ENCODE measurements around the gene RAI1.

The RAI1 gene

DNA sequence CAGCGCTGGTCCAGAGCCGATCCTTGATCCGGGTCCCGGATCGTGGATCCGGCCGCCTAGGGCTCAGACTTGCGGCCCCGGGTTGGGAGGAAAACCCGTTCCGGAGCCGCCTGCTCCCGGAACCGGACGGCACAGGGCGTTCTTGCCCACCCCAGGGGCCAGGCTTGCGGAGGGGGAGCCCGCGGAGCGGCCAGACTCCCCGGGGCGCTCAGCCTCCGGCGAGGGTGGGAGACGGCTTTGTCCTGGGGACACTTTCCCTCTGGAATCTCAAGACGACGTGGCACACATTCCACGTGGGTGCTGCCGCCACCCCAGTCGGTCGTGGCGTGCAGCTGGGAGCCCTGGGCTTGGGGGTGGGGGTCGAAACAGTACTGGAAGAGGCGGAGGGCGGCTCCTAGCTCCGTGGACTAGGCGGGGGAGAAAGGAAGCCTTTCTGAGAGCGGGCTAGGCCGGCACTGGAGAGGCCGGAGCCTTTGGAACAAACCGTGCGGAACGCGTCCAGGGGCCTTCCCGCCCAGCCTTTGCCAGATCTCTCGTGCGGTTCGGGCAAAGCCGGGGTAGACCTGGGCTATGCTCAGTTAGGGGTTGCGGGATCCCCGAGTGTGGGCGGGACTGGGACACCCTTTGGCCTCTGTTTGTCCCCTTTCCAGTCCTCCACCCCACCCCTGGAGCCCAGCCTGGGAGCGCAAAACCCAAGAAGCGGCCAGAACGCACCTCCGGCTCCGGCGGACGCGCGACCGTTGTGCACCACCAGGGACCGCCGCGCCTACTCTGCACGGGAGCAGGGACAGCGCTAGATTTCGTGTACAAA lies 129.0 kb downstream of the RAI1 start:
- no peak for FAIRE-seq

DNA sequence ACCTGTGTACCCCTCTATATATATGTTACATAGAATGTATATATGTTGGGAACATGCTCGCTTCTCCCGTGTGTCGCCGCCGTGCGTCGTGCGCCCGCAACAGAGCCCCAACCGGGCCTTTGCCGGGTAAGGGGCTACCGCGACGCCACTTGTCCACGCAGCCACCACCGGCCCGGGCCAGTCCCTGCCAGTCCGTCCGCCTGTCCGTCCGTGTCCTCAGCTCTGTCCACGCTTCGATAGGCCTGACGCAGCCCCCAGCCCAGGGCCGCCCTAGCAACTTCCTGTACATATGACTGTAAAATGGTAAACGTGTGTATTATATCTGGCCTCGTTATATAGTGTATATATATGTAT lies 129.6 kb downstream of the RAI1 start:
- FAIRE-seq (no peak), DNase-seq (ENCODE audit: insufficient read length, low spot score) (no peak)

More for the DNA sequence above, 129.0 kb downstream of the RAI1 start:
- no peak for DNase-seq (ENCODE audit: insufficient read length, low spot score)

DNA sequence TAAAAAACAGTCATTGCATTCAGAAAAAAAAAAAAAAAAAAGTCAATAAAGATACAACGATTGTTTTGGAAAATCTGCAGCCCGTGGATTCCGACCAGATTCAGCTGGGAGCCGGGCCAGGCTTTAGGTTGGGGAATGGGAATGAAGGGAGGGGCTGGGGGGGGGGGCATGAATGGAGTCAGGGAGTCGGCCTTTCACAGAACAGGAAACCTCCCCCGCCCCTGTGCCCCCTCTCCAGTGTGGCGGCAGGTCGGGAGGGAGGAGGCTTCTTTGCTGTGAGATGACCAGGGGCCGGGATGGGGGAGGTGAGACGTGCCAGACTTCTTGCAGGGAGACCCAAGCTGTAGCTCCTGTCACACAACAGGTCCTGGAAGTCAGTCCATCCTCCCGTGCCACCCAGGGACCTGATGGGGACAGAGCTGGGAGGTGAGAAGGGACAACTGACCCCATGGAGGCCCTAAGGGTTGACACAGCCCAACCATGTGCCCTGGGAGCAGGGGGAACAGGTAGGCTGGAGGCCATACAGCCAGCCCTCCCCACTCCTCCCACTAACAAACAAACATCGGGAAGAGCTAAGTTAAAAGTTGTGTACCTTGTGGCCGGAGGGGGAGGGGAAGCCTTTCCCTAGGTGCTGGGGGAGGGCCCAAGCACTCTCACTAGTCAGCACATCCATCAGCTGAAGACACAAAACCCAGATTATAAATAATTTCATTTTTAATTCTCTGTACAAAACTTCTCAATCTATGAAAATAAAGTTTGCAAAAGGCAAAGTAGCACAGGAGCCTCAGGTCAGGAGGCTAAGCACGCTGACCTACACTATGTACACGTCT lies 130.3 kb downstream of the RAI1 start:
- DNase-seq (ENCODE audit: insufficient read length, low spot score) (no peak), FAIRE-seq (no peak)

DNA sequence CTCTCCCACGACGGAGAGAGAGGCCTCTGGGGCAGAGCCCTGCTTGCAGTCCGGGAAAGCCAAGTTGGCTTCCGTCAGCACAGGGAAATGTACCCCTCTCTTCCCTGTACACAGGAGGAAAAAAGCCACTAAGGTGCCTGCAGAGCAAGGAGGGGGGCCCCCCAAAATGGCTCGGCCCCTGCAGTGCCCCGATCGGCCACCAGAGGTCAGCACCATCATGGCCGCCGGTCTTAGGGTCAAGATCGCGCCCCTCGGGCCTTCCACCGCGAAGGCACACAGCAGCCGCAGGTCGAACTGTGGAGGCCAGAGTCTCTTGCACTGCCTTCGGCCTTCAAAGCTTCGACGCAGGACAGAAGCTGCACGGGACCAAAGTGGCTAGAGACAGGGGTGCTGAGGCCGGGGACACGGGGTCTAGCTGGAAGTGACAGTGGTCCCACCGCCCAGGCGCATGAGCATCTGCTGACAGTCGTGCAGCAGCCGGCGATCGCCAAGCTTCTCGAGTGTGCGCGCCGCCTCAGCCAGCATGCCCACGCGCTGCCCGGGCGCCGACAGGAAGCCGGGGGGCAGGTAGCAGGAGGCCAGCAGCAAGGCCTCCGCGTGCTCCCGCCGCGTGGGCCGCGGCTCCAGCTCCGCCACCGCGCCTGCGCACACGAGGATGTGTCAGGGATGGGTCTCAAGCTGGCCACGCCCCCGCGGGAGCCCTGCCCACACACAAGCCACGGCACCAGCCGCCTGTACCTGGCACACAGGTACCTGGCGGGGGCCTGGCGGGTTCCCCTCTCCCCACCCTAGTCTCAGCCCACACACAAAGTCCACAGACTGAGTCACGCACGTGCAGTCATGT lies 131.2 kb downstream of the RAI1 start:
- peak; percentile 58 for FAIRE-seq
- peak; percentile 70 for DNase-seq (ENCODE audit: insufficient read length, low spot score)

DNA sequence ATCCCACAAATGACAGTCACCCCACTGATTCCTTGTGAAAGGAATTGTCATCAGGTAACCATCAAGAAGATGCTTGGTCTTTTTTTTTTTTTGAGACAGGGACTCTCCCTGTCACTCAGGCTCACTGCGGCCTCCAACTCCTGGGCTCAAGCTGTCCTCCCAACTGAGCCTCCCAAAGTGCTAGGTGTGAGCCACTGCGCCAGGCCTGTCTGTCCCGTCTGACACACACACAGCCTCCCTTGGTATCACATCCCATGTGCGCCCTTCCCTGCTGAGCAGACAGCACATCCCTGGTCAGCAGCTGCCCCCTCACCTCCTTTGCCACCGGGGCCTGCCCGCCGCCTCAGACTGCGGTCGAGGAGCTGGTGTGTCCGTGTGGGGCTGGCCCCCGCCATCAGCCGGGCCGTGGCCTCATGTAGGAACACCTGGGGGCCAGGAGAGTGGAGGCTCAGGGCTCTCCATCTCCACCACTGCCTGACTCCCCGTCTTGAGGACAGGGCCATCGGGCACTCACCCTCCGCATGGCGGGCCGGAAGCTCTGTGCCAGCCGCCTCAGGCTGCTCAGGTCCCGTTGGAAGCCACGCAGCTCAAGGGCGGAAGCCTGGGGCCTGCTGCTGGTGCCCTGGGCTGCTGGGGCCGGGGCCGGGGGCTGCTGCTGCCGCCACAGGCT lies 131.9 kb downstream of the RAI1 start:
- DNase-seq (ENCODE audit: insufficient read length, low spot score), result no peak
- FAIRE-seq, result no peak

DNA sequence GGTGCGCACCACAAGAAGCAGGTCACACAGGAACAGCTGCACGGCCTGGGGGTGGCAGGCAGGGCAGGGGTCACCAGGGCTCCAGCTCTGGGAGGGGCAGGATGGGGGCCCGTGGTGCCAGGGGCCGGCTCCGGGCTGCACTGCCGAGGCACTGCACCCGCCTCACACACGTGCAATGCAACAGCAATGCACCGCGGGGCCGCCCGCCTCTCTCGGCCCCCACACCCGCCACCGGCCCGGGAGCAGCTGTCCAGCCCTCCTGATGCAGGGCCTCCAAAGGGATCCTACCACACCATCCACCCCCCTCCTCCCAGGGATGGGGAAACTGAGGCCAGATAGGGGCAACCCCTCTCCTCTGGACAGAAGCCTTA lies 132.5 kb downstream of the RAI1 start:
- FAIRE-seq (no peak), DNase-seq (ENCODE audit: insufficient read length, low spot score) (no peak)

DNA sequence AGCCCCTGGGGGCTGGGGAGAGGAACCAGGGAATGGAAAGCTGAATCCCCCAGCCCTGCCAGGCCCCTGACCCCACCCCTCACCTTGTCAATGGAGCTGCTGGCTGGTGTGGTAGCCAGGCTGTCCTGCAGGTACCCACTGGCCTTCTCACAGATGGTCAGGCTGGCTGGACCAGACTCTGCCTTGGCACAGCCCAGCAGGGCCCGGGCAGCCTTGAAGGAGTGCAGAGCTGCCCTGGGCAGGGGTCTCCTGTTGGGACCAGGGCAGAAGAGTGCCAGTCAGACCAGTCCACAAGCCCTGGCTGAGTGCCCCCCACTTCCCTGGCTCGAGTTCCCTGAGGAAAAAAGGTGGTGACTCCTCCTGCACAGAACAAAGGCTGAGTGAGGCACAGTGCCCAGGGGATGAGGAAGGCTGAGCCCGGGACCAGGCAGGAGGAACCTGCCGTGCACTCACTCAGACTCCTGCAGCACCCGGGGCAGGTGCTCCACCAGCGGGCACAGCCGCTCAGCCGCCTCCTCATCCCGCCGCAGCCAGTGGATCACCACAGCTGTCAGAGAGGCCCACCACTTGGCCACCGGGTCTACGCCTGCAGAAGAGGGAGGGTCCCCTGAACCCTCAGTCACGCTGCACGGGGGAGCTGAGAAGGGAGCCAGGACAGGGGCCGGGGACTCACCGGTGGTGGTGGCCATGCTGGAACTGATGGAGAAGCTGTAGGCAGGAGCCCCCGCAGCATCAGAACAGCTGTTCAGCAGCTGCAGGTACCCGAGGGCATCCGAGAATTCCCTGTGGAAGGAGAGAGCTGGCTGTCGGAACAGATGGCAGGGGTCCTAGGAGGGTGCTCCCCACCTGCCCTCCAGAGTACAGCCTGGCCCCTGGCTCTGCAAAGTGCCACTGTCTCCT lies 133.2 kb downstream of the RAI1 start:
- FAIRE-seq, result no peak
- no peak for DNase-seq (ENCODE audit: insufficient read length, low spot score)

DNA sequence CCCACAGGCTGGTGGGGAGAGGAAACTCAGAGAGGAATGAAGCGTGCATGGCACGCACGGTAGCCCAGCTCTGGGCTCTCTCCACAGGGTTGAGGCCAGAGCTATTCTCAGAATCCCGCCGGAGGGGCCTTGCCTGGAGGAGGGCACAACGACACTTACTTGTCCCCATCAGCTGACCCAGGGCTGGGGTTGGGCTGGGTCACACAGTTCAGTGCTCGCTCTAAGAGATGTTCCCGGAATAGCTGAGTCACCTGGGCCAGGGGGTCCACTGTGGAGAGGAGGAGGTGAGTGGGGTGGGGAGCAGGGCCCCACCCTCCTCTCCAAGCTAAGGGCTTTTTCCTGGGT lies 133.8 kb downstream of the RAI1 start:
- DNase-seq (ENCODE audit: insufficient read length, low spot score), result no peak
- no peak for FAIRE-seq

DNA sequence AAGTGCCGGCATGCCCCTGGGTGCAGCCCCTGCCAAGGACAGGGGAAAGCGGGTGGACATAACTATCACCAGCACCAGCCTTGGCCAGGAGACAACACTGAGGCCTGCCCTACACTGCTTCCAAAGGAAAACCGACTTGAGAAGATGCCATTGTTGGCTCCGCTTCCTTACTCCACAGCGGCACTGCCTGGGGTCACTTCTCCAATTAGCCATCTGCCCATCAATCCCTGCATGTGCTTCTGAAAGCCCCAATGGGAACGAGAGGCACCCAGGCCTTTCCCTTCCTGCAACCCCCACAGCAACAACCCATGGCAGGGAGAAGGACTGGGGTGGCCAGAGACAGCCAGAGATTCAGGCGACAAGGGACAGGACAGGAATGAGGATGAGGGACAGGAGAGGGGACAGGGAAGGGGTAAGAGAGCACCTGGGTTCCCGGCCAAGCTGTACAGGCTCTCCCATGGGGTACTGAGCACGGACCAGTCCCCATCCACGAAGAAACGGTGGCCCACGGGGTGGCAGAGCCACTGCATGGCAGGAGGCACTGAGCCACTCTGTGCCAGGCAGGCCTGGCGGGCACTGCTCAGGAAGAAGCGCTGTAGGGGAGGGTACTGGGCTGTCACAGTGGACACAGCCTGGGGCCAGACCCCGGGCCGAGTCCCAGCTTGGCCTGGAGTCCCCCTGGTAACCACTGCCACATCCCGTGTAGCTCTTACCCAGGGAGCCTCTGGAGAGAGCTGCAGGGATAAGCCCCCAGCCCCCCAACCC lies 134.4 kb downstream of the RAI1 start:
- FAIRE-seq (no peak), DNase-seq (ENCODE audit: insufficient read length, low spot score) (no peak)

DNA sequence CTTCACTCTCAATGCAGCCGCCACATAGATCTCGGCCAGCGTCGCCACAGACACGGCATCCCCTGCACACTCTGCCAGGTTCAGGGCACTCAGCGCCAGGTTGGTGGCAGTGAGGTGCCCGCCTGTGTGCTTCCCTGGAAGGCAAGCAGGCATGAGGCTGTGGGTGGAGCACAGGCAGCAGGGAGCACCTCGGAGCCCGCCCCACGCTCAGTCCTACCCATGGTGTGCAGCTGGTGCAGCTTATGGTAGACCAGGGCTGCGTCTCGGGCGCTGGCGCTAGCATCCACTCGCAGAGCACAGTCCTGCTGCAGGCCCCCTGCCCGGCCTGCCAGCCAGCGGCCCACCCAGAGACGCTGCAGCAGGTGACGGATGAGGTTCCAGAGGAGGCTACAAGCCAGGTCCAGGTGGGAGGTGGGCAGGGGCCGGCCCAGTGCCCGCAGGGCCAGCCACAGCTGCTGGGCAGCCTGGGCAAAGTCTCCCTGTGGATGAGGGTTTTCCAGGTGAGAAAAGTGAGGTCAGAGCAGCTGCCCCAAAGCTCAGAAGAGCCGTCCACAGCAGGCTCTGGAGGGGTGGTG lies 135.1 kb downstream of the RAI1 start:
- DNase-seq (ENCODE audit: insufficient read length, low spot score), result no peak

DNA sequence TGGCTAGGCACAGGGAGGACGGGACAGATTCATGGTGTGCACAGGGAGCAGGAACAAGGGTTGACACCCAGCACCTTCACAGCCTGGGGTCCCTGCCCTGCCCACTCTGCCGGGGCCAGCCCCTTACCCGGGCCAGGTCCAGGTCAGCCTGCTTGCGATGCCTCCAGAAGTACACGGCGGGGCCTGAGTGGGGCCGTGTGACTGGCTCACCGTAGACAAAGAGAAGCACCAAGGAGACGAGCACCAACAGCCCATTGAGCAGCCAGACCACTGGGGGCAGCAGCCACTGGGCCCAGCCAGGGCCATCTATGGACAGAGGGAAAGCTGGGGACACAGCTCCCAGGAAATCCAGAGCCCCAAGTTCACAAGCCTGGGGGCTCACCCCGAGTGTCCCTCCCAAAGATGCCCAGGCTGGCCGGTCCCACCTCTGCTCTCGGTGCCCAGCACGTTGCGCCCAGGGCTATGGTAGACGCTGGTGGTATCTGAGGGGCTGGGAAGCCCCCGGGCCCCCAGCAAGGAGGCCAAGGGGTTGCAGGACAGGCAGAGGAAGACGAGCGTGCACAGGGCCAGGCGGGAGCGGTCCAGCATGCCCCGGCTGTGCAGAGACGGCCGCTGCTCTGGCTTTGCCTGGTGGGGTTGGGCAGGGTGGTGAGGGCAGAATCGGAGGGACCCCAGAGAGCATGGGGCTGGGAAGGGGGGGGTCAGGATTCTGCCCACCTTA lies 135.7 kb downstream of the RAI1 start:
- FAIRE-seq (no peak), DNase-seq (ENCODE audit: insufficient read length, low spot score) (no peak)

More for the DNA sequence above, 135.1 kb downstream of the RAI1 start:
- FAIRE-seq, result no peak

DNA sequence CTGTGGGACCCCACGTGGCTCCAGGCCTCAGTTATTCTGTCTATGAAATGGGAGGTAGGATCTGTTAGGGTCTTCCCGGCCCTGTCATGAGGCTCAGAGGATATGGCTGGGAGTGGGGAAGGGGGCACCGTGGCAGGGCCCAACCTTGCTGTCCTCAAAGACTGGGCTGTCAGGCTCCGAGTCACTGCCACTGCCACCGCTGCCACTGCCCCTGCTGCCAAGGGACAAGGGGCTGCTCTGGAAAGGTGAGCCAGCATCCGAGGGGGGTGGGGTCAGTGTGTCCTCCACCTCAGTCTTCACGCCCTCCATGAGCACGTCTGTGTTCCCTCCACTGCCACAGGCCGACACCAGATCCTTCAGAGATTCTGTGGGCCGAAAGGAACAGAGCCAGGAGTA lies 136.3 kb downstream of the RAI1 start:
- DNase-seq (ENCODE audit: insufficient read length, low spot score), result no peak
- FAIRE-seq, result no peak

DNA sequence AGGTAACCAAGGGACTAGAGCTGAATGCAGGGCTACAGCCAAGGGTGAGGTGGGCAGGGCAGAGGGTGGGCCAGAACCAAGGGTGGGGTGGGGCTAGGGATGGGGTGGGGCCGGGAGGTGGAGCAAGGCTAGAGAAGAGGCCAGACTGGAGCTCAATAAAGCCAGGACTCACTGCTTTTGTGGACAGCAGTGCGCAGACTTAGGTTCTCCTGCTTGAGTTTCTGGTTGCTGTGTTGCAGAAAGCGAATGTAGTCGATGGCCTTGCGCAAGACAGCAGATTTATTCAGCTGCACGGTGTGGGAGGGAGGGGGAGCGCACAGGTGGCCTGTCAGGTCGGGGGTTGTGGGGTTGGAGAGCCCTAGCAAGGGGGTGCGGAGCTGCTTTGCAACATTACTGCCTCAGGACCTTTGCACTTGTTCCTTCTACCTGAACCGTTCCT lies 136.8 kb downstream of the RAI1 start:
- DNase-seq (ENCODE audit: insufficient read length, low spot score) (peak; percentile 73), FAIRE-seq (peak; percentile 9)

DNA sequence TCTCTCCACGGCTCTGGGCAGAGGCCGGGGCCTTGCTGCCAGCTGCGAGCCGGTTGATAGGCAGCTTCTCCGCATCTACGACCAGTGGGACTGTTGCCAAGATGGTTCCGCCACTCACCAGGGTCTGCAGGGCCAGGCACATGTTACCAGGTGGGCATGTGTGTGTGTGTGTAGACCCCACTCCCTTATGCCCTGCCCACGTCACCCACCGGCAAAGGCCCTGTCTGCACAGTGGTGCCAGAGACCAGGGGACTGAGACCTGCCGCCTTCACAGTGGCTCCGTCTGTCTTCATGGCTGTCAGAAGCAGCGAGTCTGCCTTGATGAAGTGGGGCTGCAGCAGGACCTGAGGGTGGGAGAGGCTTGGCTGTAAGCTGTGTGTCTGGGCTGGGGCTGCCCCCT lies 137.9 kb downstream of the RAI1 start:
- DNase-seq (ENCODE audit: insufficient read length, low spot score), result no peak
- FAIRE-seq, result peak; percentile 44

DNA sequence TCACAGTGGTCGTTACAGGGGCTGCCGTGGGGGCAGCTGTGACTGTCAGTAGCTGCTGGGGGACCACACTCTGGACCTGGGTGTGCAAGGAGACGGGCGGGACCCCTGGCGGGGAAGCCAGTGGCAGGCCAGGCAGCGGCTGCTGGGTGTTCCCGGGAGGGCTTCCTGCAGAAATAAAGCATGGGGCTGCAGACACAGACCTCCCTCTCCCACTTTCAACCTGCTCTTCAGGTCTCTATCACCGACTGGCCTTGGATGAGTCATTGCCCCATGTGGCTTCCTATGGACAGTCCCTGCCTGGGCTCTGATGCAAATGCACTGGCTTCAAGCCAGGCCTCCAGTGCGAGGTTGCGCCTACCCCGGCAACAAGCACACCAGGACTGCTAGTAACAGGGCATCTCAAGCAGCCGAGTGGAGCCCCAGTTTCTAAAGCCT lies 138.3 kb downstream of the RAI1 start:
- DNase-seq (ENCODE audit: insufficient read length, low spot score) (peak; percentile 72), FAIRE-seq (no peak)

DNA sequence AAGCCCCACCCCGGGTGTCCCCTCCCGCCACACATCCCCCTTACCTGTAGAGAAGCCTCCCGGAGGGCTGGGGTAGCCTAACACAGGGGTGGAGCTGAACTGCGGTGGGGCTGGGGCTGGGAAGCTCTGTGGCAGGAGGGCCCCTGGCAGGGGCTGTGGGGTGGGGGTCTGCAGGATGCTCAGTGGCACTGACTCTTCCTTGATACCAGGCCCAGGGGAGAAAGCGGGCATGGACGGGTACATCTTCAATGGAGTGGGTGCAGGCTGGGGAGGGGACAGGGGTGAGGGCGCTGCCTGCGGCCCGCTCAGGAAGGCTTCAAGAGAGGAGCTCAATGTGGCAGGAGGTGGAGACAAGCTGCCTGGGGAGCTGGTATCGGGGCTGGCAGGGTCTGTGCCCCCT lies 138.8 kb downstream of the RAI1 start:
- no peak for FAIRE-seq
- DNase-seq (ENCODE audit: insufficient read length, low spot score), result no peak

DNA sequence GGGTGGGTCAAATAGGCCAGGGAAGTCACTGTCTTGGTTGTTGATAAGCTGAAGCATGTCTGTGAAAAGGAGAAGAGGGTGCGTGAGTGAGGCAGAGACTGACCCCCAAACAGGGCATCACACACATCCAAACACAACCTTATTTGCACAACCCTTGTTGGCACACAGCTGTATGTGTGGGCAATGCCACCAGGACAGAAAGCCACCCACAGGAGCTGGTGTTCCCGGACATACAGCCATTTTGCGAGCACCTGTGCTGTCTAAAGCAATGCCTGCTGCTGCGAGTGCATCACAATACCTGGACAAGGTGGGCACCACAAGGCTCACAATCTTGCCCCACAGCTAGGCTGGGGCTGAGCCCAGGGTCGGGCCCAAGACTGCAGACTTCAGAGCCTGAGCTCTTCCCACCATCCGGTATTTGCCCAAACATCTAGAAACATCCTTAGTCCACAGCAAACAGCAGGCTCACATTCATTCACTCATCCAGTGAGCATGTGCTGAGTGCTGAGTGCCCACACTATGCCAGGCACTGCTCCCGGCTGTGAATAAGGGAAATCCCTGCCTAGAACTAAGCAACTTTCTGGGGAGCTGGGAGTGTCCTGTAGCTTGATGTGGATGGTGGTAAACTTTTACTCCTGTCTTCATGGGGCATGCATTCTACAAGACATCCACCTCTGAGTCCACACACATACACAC lies 139.4 kb downstream of the RAI1 start:
- DNase-seq (ENCODE audit: insufficient read length, low spot score) (no peak), FAIRE-seq (peak; percentile 4)
